Measurements from ENCODE around the gene RGS7.

DNA sequence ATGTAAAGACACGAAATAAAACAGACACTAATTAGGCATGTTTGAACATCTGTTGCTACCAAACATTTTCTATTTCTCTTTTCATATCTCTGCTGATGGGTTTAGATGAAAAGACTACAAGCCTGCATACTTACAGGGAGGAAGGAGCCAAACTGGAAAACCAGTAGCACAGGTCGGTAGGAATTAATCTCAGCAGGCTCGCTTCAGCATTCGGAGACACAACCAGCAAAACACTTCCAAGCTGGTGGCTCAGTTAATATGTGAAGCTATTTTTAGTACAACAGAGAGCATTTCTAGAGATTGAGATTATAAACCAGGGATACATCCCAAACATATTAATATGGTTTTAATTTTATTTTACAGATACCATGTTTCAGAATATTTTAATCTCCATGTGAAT lies 444.2 kb downstream of the RGS7 start:
- TF ChIP-seq, protein P1, sequence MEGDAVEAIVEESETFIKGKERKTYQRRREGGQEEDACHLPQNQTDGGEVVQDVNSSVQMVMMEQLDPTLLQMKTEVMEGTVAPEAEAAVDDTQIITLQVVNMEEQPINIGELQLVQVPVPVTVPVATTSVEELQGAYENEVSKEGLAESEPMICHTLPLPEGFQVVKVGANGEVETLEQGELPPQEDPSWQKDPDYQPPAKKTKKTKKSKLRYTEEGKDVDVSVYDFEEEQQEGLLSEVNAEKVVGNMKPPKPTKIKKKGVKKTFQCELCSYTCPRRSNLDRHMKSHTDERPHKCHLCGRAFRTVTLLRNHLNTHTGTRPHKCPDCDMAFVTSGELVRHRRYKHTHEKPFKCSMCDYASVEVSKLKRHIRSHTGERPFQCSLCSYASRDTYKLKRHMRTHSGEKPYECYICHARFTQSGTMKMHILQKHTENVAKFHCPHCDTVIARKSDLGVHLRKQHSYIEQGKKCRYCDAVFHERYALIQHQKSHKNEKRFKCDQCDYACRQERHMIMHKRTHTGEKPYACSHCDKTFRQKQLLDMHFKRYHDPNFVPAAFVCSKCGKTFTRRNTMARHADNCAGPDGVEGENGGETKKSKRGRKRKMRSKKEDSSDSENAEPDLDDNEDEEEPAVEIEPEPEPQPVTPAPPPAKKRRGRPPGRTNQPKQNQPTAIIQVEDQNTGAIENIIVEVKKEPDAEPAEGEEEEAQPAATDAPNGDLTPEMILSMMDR (conservative IDR thresholded peaks at IDR 0.05; ENCODE audit: low read depth, low read length), result no peak
- no peak for TF ChIP-seq POLR2A (IDR thresholded peaks at IDR 0.05; ENCODE audit: low read depth, low read length)
- no peak for TF ChIP-seq SMC3 (IDR thresholded peaks at IDR 0.05; ENCODE audit: low read depth, low read length)
- TF ChIP-seq CEBPB (IDR thresholded peaks at IDR 0.05; ENCODE audit: low read depth, low read length), result no peak
- no peak for TF ChIP-seq RAD21 (IDR thresholded peaks at IDR 0.05; ENCODE audit: low read length)
- TF ChIP-seq RCOR1 (IDR thresholded peaks at IDR 0.05; ENCODE audit: insufficient replicate concordance, low read length), result no peak
- TF ChIP-seq BHLHE40 (IDR thresholded peaks at IDR 0.05; ENCODE audit: low read depth, low read length), result no peak
- no peak for TF ChIP-seq RFX5 (IDR thresholded peaks at IDR 0.05; ENCODE audit: low read depth, low read length)
- no peak for TF ChIP-seq CHD1 (IDR thresholded peaks at IDR 0.05; ENCODE audit: low read depth, low read length)
- no peak for TF ChIP-seq NFE2L2 (IDR thresholded peaks at IDR 0.05; ENCODE audit: low read depth, low read length)
- no peak for TF ChIP-seq MAFK (IDR thresholded peaks at IDR 0.05; ENCODE audit: low read depth, low read length)
- no peak for TF ChIP-seq MXI1 (IDR thresholded peaks at IDR 0.05; ENCODE audit: borderline replicate concordance, low read depth, low read length)

Data from IMR-90 (cell line).